Measurements from ENCODE around the gene MCCC1. TPM values are rescaled to one million over a fixed set of nuclear protein-coding genes. Genes with fewer than 3 reads are reported as not detected.
"Not testable (repeated sequence)": the region's sequence is repeated elsewhere in the genome, so short reads cannot be mapped to it uniquely, and the experiment has no call there.

Gene MCCC1
- total and polyA plus RNA-seq, 2 donors (not counting 1 experiment from before 2014, with no cell fraction given), result 12.9 to 36.3 TPM

DNA sequence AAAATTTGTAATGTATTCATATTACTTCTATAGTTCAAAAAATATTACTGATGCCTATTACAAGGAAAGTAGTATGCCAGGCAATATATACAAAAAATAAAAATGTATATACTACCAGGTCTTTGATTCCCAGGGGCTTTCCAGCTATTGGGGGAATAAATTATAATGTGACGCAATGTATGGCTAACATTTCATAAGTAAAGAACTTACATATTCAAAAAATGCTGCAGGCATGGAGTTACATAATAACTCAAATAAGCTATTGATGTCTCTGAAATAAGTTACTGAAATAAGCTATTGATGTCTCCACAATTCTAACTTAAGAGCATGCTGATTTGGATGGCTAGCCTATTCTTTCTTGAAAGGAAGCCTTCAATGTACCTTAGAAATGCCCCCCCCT is 30.2 kb downstream of the MCCC1 start:
- intact Hi-C loops (cut with micrococcal nuclease), result no loop called here
- Histone ChIP-seq H4K20me1 (ENCODE audit: control insufficient read depth, insufficient read depth, low read length, poor library complexity, severe bottlenecking) (no peaks in the 10 kb centered on the region), H3K9ac (ENCODE audit: low read length) (no peak overlapping the region), H3K4me1 (ENCODE audit: control insufficient read depth in 2 of 2, insufficient read depth in 2 of 2, low read length in 2 of 2) (no peaks in the 10 kb centered on the region), H2AFZ (ENCODE audit: insufficient read depth, low read depth, low read length, poor library complexity, severe bottlenecking) (no peak overlapping the region), H3K4me3 (ENCODE audit: control extremely low read depth in 1 of 5, extremely low read depth in 1 of 5, insufficient read depth in 1 of 5, low read depth in 2 of 5, low read length in 4 of 5) (no peak overlapping the region), H3K4me2 (replicated peaks; ENCODE audit: low read depth, low read length, poor library complexity, severe bottlenecking) (no peak overlapping the region), H3K27me3 (replicated peaks in 1 of 4; ENCODE audit: control extremely low read depth in 1 of 4, control insufficient read depth in 3 of 4, insufficient read depth in 4 of 4, low read length in 3 of 4) (no peaks in the 10 kb centered on the region), H3K9me3 (ENCODE audit: control extremely low read depth in 1 of 3, control insufficient read depth in 2 of 3, insufficient read depth in 1 of 3, low read length in 2 of 3) (no peaks in the 10 kb centered on the region), H3K79me2 (ENCODE audit: control insufficient read depth, insufficient read depth, low read length) (no peaks in the 10 kb centered on the region), H3K36me3 (replicated peaks in 1 of 2; ENCODE audit: control extremely low read depth in 1 of 2, control insufficient read depth in 1 of 2, extremely low read depth in 1 of 2, insufficient read depth in 2 of 2, low read length in 1 of 2) (peaks cover 7 to 48% of the 10 kb centered on the region in 2 experiments), H3K27ac (ENCODE audit: low read length in 2 of 2) (no peak overlapping the region)
- no peaks in the 10 kb centered on the region for H3K27me3 Mint-ChIP-seq
- no peaks in the 10 kb centered on the region for H3K4me1 Mint-ChIP-seq
- no CpG with 5 or more reads among the region's 1 CpG for WGBS (ENCODE audit: insufficient coverage)
- POLR2A ChIA-PET, result no interaction called here
- DNase-seq (no peak), ATAC-seq (ENCODE audit: low read depth) (no peak)
- H3K4me3 Mint-ChIP-seq, result no peak overlapping the region
- no peaks in the 10 kb centered on the region for H3K9me3 Mint-ChIP-seq (ENCODE audit: insufficient read depth)
- CTCF ChIA-PET, result interaction anchor here (2.2 kb wide), 1 partner anchor 17 kb away, joined by 7 read pairs; no protein-coding TSS in a partner anchor
- TF ChIP-seq, protein P1, sequence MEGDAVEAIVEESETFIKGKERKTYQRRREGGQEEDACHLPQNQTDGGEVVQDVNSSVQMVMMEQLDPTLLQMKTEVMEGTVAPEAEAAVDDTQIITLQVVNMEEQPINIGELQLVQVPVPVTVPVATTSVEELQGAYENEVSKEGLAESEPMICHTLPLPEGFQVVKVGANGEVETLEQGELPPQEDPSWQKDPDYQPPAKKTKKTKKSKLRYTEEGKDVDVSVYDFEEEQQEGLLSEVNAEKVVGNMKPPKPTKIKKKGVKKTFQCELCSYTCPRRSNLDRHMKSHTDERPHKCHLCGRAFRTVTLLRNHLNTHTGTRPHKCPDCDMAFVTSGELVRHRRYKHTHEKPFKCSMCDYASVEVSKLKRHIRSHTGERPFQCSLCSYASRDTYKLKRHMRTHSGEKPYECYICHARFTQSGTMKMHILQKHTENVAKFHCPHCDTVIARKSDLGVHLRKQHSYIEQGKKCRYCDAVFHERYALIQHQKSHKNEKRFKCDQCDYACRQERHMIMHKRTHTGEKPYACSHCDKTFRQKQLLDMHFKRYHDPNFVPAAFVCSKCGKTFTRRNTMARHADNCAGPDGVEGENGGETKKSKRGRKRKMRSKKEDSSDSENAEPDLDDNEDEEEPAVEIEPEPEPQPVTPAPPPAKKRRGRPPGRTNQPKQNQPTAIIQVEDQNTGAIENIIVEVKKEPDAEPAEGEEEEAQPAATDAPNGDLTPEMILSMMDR (IDR thresholded peaks at IDR 0.05), result no peak
- no peak for TF ChIP-seq EZH2 (IDR thresholded peaks at IDR 0.05; ENCODE audit: borderline replicate concordance, insufficient read depth, low read depth, low read length, poor library complexity, severe bottlenecking)
- H3K27ac Mint-ChIP-seq, result no peak overlapping the region

DNA sequence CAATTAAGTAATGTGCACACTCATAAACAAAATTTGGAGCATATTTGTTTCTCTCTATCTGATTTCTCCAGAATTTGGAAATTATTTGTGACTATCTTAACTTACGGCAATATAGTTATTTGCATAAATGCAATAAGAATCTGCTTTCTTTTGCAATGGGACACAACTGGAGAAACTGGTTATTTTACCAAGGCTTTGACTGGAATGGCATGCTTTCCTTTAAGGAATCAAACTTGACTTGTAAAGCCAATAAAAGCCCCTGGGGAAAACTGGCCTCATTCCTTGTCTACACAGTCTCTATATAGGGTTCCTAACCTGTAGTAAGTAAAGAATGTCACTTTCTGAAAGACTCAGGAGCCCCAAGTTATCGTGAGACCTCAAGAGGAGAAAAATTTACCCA is 32.4 kb downstream of the MCCC1 start:
- H3K4me1 Mint-ChIP-seq; intact Hi-C loops (cut with micrococcal nuclease); H3K9me3 Mint-ChIP-seq (ENCODE audit: insufficient read depth); POLR2A ChIA-PET; H3K4me3 ChIP-seq (ENCODE audit: control extremely low read depth in 1 of 5, extremely low read depth in 1 of 5, insufficient read depth in 1 of 5, low read depth in 2 of 5, low read length in 4 of 5); H3K4me2 ChIP-seq (replicated peaks; ENCODE audit: low read depth, low read length, poor library complexity, severe bottlenecking); H3K9me3 ChIP-seq (ENCODE audit: control extremely low read depth in 1 of 3, control insufficient read depth in 2 of 3, insufficient read depth in 1 of 3, low read length in 2 of 3); H3K27me3 ChIP-seq (replicated peaks in 1 of 4; ENCODE audit: control extremely low read depth in 1 of 4, control insufficient read depth in 3 of 4, insufficient read depth in 4 of 4, low read length in 3 of 4); H3K27ac Mint-ChIP-seq; H3K9ac ChIP-seq (ENCODE audit: low read length); H3K27me3 Mint-ChIP-seq; H3K4me3 Mint-ChIP-seq; H2AFZ ChIP-seq (ENCODE audit: insufficient read depth, low read depth, low read length, poor library complexity, severe bottlenecking); DNase-seq; H3K27ac ChIP-seq (ENCODE audit: low read length in 2 of 2); H3K79me2 ChIP-seq (ENCODE audit: control insufficient read depth, insufficient read depth, low read length); H3K4me1 ChIP-seq (ENCODE audit: control insufficient read depth in 2 of 2, insufficient read depth in 2 of 2, low read length in 2 of 2); CTCF ChIA-PET; ATAC-seq (ENCODE audit: low read depth); H4K20me1 ChIP-seq (ENCODE audit: control insufficient read depth, insufficient read depth, low read length, poor library complexity, severe bottlenecking): not testable (repeated sequence)
- no CpG with 5 or more reads among the region's 2 CpGs for WGBS (ENCODE audit: insufficient coverage)
- H3K36me3 ChIP-seq (replicated peaks in 1 of 2; ENCODE audit: control extremely low read depth in 1 of 2, control insufficient read depth in 1 of 2, extremely low read depth in 1 of 2, insufficient read depth in 2 of 2, low read length in 1 of 2), result peaks cover 7 to 46% of the 10 kb centered on the region in 2 experiments
